HepG2 (cell line): ENCODE measurements around the gene SP5. TPM values are rescaled to one million over a fixed set of nuclear protein-coding genes. Genes with fewer than 3 reads are reported as not detected.

Experiments
- ATAD3A ChIP-seq: sonication (generic); formaldehyde crosslinking; IDR thresholded peaks from 2 replicates; pipeline ENCODE4 v1.4.0; 2020; ENCODE audit warnings: missing genetic modification reagents
- BCL3 ChIP-seq: sonication (generic); formaldehyde crosslinking; IDR thresholded peaks from 2 replicates; pipeline ENCODE4 v1.5.1; 2020; ENCODE audit warnings: mild to moderate bottlenecking, missing genetic modification reagents, moderate library complexity
- BRD4 ChIP-seq: sonication (generic); formaldehyde crosslinking; IDR thresholded peaks from 2 replicates; pipeline ENCODE4 v1.4.0; 2020; ENCODE audit warnings: missing genetic modification reagents
- E2F2 ChIP-seq: sonication (generic); formaldehyde crosslinking; IDR thresholded peaks from 2 replicates; pipeline ENCODE4 v1.4.0; 2020; ENCODE audit warnings: missing genetic modification reagents, borderline replicate concordance
- EZH2 ChIP-seq: conservative IDR thresholded peaks from 2 replicates; pipeline ENCODE4 v1.6.1; 2012; ENCODE audit warnings: mild to moderate bottlenecking, low read depth, low read length, moderate library complexity
- FOSL1 ChIP-seq: sonication (generic); formaldehyde crosslinking; IDR thresholded peaks from 2 replicates; pipeline ENCODE4 v1.9.0; 2021; ENCODE audit warnings: missing genetic modification reagents, borderline replicate concordance
- HCFC1 ChIP-seq: fragments of 150-350 bp; IDR thresholded peaks from 2 replicates; pipeline ENCODE4 v1.6.1; 2014; ENCODE audit warnings: low read depth, low read length
- KDM5A ChIP-seq: fragments of 200-600 bp; sonication (generic); IDR thresholded peaks from 2 replicates; pipeline ENCODE4 v1.7.0; 2018; ENCODE audit warnings: antibody characterized with exemption, mild to moderate bottlenecking, low read length, borderline replicate concordance
- KDM6A ChIP-seq: IDR thresholded peaks from 2 replicates; pipeline ENCODE4 v1.6.1; 2016; ENCODE audit warnings: low read depth
- MAFG ChIP-seq: sonication (generic); formaldehyde crosslinking; IDR thresholded peaks from 2 replicates; pipeline ENCODE4 v1.5.1; 2020; ENCODE audit warnings: mild to moderate bottlenecking, missing genetic modification reagents
- MBNL3 ChIP-seq: fragments of 250-450 bp; sonication (Bioruptor Pico); conservative IDR thresholded peaks from 2 replicates; pipeline ENCODE4 v1.8.0; 2022; ENCODE audit warnings: mild to moderate bottlenecking, inconsistent platforms
- MXD3 ChIP-seq: IDR thresholded peaks from 2 replicates; pipeline ENCODE4 v1.6.1; 2016; ENCODE audit warnings: mild to moderate bottlenecking, missing biosample characterization, missing genetic modification reagents
- MYPOP ChIP-seq: sonication (generic); formaldehyde crosslinking; IDR thresholded peaks from 2 replicates; pipeline ENCODE4 v1.8.1; 2023; ENCODE audit warnings: mild to moderate bottlenecking, moderate library complexity, missing genetic modification reagents
- NR2F6 ChIP-seq, 2 experiments: IDR thresholded peaks; 2 replicates each; pipeline ENCODE4 v1.6.1; 2016; ENCODE audit warnings: antibody characterized with exemption in 1 of 2, mild to moderate bottlenecking in 1 of 2
- RARA ChIP-seq: IDR thresholded peaks from 2 replicates; pipeline ENCODE4 v1.6.1; 2016; ENCODE audit warnings: missing genetic modification reagents, missing compliant biosample characterization
- REL ChIP-seq: sonication (generic); formaldehyde crosslinking; conservative IDR thresholded peaks from 2 replicates; pipeline ENCODE4 v1.8.0; 2022; ENCODE audit warnings: mild to moderate bottlenecking, missing genetic modification reagents, moderate library complexity
- U2AF2 ChIP-seq: fragments of 200-400 bp; formaldehyde crosslinking; IDR thresholded peaks from 2 replicates; pipeline ENCODE4 v1.6.1; 2017; ENCODE audit warnings: low read depth, mild to moderate bottlenecking, low read length
- ZFY ChIP-seq: sonication (generic); formaldehyde crosslinking; IDR thresholded peaks from 2 replicates; pipeline ENCODE4 v1.4.0; 2020; ENCODE audit warnings: missing genetic modification reagents
- ZIK1 ChIP-seq: sonication (generic); formaldehyde crosslinking; IDR thresholded peaks from 2 replicates; pipeline ENCODE4 v1.5.0; 2020; ENCODE audit warnings: mild to moderate bottlenecking, low read depth, missing genetic modification reagents, borderline replicate concordance
- ZNF230 ChIP-seq: sonication (generic); formaldehyde crosslinking; IDR thresholded peaks from 2 replicates; pipeline ENCODE4 v1.4.0; 2020; ENCODE audit warnings: mild to moderate bottlenecking, missing genetic modification reagents
- ZNF337 ChIP-seq: sonication (generic); formaldehyde crosslinking; IDR thresholded peaks from 2 replicates; pipeline ENCODE4 v1.5.1; 2020; ENCODE audit warnings: missing genetic modification reagents, low read depth, mild to moderate bottlenecking, borderline replicate concordance
- ZNF451 ChIP-seq: sonication (generic); formaldehyde crosslinking; IDR thresholded peaks from 2 replicates; pipeline ENCODE4 v1.5.0; 2020; ENCODE audit warnings: mild to moderate bottlenecking, missing genetic modification reagents
- ZNF577 ChIP-seq: sonication (generic); formaldehyde crosslinking; IDR thresholded peaks from 2 replicates; pipeline ENCODE4 v1.4.0; 2020; ENCODE audit warnings: mild to moderate bottlenecking, low read depth, missing genetic modification reagents, borderline replicate concordance
- ZNF782 ChIP-seq: sonication (generic); formaldehyde crosslinking; IDR thresholded peaks from 2 replicates; pipeline ENCODE4 v1.4.0; 2020; ENCODE audit warnings: missing genetic modification reagents, mild to moderate bottlenecking, borderline replicate concordance
- ZNF788 ChIP-seq: sonication (generic); formaldehyde crosslinking; IDR thresholded peaks from 2 replicates; pipeline ENCODE4 v1.5.0; 2020; ENCODE audit warnings: mild to moderate bottlenecking, missing genetic modification reagents, borderline replicate concordance
- ZNF83 ChIP-seq: sonication (generic); formaldehyde crosslinking; IDR thresholded peaks from 2 replicates; pipeline ENCODE4 v1.4.0; 2020; ENCODE audit warnings: missing genetic modification reagents, mild to moderate bottlenecking, borderline replicate concordance
- ZNF891 ChIP-seq: sonication (generic); formaldehyde crosslinking; IDR thresholded peaks from 2 replicates; pipeline ENCODE4 v1.5.0; 2020; ENCODE audit warnings: mild to moderate bottlenecking, missing genetic modification reagents
- polyA plus RNA-seq, 8 experiments: library from polyadenylated mRNA; depleted of rRNA in 3 of 8; stranded (reverse) in 7 of 8; unstranded in 1 of 8; fragments of >200 nt; fragmentation: Illumina TruSeq in 4 of 8; extraction: Trizol in 4 of 8; gene quantifications; 2 replicates each; pipeline versions ENCODE4 v1.2.1 to v1.2.3, GENCODE V29; 2011 to 2016; ENCODE audit warnings: low read depth in 4 of 8, missing spikeins in 1 of 8, mixed read lengths in 1 of 8; ENCODE audit not compliant: insufficient read depth in 1 of 8
- total RNA-seq, 5 experiments: library from RNA; depleted of rRNA; stranded (reverse); fragments of >200 nt; fragmentation: Illumina TruSeq; extraction: Trizol; gene quantifications; 2 replicates each; pipeline ENCODE4 v1.2.3, GENCODE V29; 2016; ENCODE audit warnings: low read depth in 1 of 5

Gene SP5
- total and polyA plus RNA-seq, 2 of the 13 experiments (the other 11 are each of a cell fraction or from before 2014, with no cell fraction given): 50.8 to 119 TPM

- TF ChIP-seq ZFY (peak; percentile 88), E2F2 (CRISPR knock-in tag) (no peak; the same call in 1 of the 2 replicates), MBNL3 (CRISPR knock-in tag) (no peak), NR2F6 (IDR thresholded peaks at IDR 0.05) (no peak), NR2F6 (CRISPR knock-in tag; IDR thresholded peaks at IDR 0.05) (peak; percentile 22; the same call in 1 of the 2 replicates), MYPOP (no peak; the same call in 1 of the 2 replicates), ZNF788 (CRISPR knock-in tag) (0 out of 2 replicates have a peak, but pooled peaks have one; percentile 42), ZNF337 (CRISPR knock-in tag) (no peak), EZH2 (no peak), FOSL1 (CRISPR knock-in tag) (no peak), U2AF2 (no peak), BCL3 (no peak; the same call in 1 of the 2 replicates), RARA (peak; percentile 57), MAFG (CRISPR knock-in tag) (no peak), ZNF83 (CRISPR knock-in tag) (peak; percentile 78; the same call in 1 of the 2 replicates), ZNF782 (CRISPR knock-in tag) (peak; percentile 82; the same call in 1 of the 2 replicates), ZIK1 (CRISPR knock-in tag) (peak; percentile 90; the same call in 1 of the 2 replicates), MXD3 (peak; percentile 96), KDM6A (no peak), ZNF577 (CRISPR knock-in tag) (no peak), BRD4 (CRISPR knock-in tag) (peak; percentile 84), REL (CRISPR knock-in tag) (peak; percentile 76; the same call in 1 of the 2 replicates), ZNF230 (CRISPR knock-in tag) (peak; percentile 59; the same call in 1 of the 2 replicates), KDM5A (no peak; the same call in 1 of the 2 replicates), HCFC1 (0 out of 2 replicates have a peak, but pooled peaks have one; percentile 7), ATAD3A (CRISPR knock-in tag) (no peak), ZNF451 (CRISPR knock-in tag) (peak; percentile 93), ZNF891 (CRISPR knock-in tag) (no peak; the same call in 1 of the 2 replicates)
Observed at GRCh38 chr2:170716851-170717598, 1.9 kb downstream of the SP5 start (continued).
